Measurements from ENCODE around the gene CCDC192.

CCDC192 gene

GRCh38 chr5:127699416-127699815 lies 3.8 kb upstream of the CCDC192 start:
- Histone ChIP-seq H2AFZ (ENCODE audit: low read length) (no peak overlapping the region), H3F3A (ENCODE audit: low read depth) (no peaks in the 10 kb centered on the region), H3K27me3 (ENCODE audit: insufficient read depth, low read length, poor library complexity, severe bottlenecking) (no peaks in the 10 kb centered on the region), H3K9me2 (replicated peaks; ENCODE audit: low read depth, low read length) (no peaks in the 10 kb centered on the region), H3K9me3 (ENCODE audit: insufficient read depth, low read depth, low read length) (no peaks in the 10 kb centered on the region), H4K20me1 (ENCODE audit: insufficient read depth, low read length, poor library complexity, severe bottlenecking) (no peaks in the 10 kb centered on the region), H3K36me3 (ENCODE audit: insufficient read depth, low read length) (no peaks in the 10 kb centered on the region), H3K4me3 (ENCODE audit: low read length, poor library complexity, severe bottlenecking) (no peak overlapping the region), H3K4me2 (ENCODE audit: low read depth, low read length, poor library complexity, severe bottlenecking) (no peak overlapping the region), H3K9ac (ENCODE audit: low read depth, low read length, poor library complexity, severe bottlenecking) (no peak overlapping the region), H3K4me1 (ENCODE audit: insufficient read depth, low read length, poor library complexity, severe bottlenecking) (peaks cover 3% of the 10 kb centered on the region), H3K79me2 (ENCODE audit: insufficient read depth, low read length) (no peaks in the 10 kb centered on the region)
- TF ChIP-seq EZH2phosphoT487 (IDR thresholded peaks at IDR 0.05; ENCODE audit: borderline replicate concordance) (no peak), CTCF (conservative IDR thresholded peaks at IDR 0.05; ENCODE audit: low read length) (no peak)

GRCh38 chr5:127700237-127700766 lies 2.9 kb upstream of the CCDC192 start:
- Histone ChIP-seq H3K9ac (ENCODE audit: low read depth, low read length, poor library complexity, severe bottlenecking) (no peak overlapping the region), H3K27me3 (ENCODE audit: insufficient read depth, low read length, poor library complexity, severe bottlenecking) (no peaks in the 10 kb centered on the region), H3K9me3 (ENCODE audit: insufficient read depth, low read depth, low read length) (no peaks in the 10 kb centered on the region), H4K20me1 (ENCODE audit: insufficient read depth, low read length, poor library complexity, severe bottlenecking) (no peaks in the 10 kb centered on the region), H3K4me1 (ENCODE audit: insufficient read depth, low read length, poor library complexity, severe bottlenecking) (peaks cover 1% of the 10 kb centered on the region), H3K4me3 (ENCODE audit: low read length, poor library complexity, severe bottlenecking) (no peak overlapping the region), H2AFZ (ENCODE audit: low read length) (no peak overlapping the region), H3K79me2 (ENCODE audit: insufficient read depth, low read length) (no peaks in the 10 kb centered on the region), H3F3A (ENCODE audit: low read depth) (no peaks in the 10 kb centered on the region), H3K9me2 (replicated peaks; ENCODE audit: low read depth, low read length) (no peaks in the 10 kb centered on the region), H3K4me2 (ENCODE audit: low read depth, low read length, poor library complexity, severe bottlenecking) (no peak overlapping the region), H3K36me3 (ENCODE audit: insufficient read depth, low read length) (no peaks in the 10 kb centered on the region)
- no peak for TF ChIP-seq EZH2phosphoT487 (IDR thresholded peaks at IDR 0.05; ENCODE audit: borderline replicate concordance)
- TF ChIP-seq CTCF (conservative IDR thresholded peaks at IDR 0.05; ENCODE audit: low read length) = no peak

GRCh38 chr5:127702434-127702833 lies 757 bp upstream of the CCDC192 start:
- no peaks in the 10 kb centered on the region for H3K4me1 ChIP-seq (ENCODE audit: insufficient read depth, low read length, poor library complexity, severe bottlenecking)
- H3K4me2 ChIP-seq (ENCODE audit: low read depth, low read length, poor library complexity, severe bottlenecking) = no peak overlapping the region
- H3K9me3 ChIP-seq (ENCODE audit: insufficient read depth, low read depth, low read length) = no peaks in the 10 kb centered on the region
- H3F3A ChIP-seq (ENCODE audit: low read depth) = no peaks in the 10 kb centered on the region
- H3K4me3 ChIP-seq (ENCODE audit: low read length, poor library complexity, severe bottlenecking) = no peak overlapping the region
- TF ChIP-seq CTCF (conservative IDR thresholded peaks at IDR 0.05; ENCODE audit: low read length) (no peak), EZH2phosphoT487 (IDR thresholded peaks at IDR 0.05; ENCODE audit: borderline replicate concordance) (no peak)
- H3K36me3 ChIP-seq (ENCODE audit: insufficient read depth, low read length) = no peaks in the 10 kb centered on the region
- H2AFZ ChIP-seq (ENCODE audit: low read length) = no peak overlapping the region
- H3K79me2 ChIP-seq (ENCODE audit: insufficient read depth, low read length) = no peaks in the 10 kb centered on the region
- H3K9ac ChIP-seq (ENCODE audit: low read depth, low read length, poor library complexity, severe bottlenecking) = no peak overlapping the region
- H3K9me2 ChIP-seq (replicated peaks; ENCODE audit: low read depth, low read length) = no peaks in the 10 kb centered on the region
- H4K20me1 ChIP-seq (ENCODE audit: insufficient read depth, low read length, poor library complexity, severe bottlenecking) = no peaks in the 10 kb centered on the region
- no peaks in the 10 kb centered on the region for H3K27me3 ChIP-seq (ENCODE audit: insufficient read depth, low read length, poor library complexity, severe bottlenecking)

Measured in Loucy (cell line).